Measurements from ENCODE around the gene MAP2K5.

The MAP2K5 gene

DNA sequence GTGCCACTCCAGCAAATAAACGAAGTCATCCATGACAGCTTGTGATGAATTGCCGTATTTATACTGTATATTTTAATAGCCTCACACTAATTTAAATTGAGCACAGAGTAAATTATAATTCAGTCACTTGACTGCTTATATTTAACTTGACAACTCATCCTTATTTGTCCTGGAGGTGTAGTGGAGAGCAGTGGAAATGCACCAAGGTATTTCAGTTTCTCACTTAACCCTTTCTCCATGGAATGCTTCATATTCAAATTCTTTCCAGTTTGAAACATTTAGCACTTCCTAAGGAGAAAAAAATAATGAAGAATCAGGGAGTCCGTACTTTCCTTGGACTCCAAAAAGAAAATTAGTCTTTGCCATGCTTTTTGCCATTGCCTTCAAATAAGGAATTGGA is 99.0 kb downstream of the MAP2K5 start:
- Histone ChIP-seq H3K27me3 (ENCODE audit: control insufficient read depth in 3 of 3, insufficient read depth in 3 of 3, low read depth in 1 of 3, low read length in 3 of 3) (no peaks in the 10 kb centered on the region), H3K9ac (ENCODE audit: low read depth, low read length, poor library complexity) (no peak overlapping the region)
- DNase-seq (ENCODE audit: low spot score), result no peak

DNA sequence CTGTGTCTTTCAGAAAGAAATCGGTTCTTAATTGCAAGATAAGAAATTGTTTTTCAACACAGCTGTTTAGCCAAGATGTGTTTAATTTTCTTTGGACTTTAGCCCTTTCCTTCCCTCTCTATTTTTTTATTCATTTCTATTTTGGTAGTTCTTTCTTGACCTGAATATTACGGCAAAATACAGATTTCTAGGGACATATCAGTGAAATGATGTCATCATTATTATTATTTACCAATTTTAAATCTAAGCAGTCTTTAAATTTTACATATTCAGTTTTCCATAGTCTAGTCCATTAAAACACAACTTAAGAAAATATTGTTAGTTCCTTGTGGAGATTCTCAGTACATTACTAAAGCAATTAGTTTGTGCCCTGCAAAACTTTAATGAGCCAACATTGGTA is 104.3 kb downstream of the MAP2K5 start:
- Histone ChIP-seq H3K4me1 (ENCODE audit: control insufficient read depth in 2 of 2, insufficient read depth in 1 of 2, low read depth in 1 of 2, low read length in 2 of 2) (no peaks in the 10 kb centered on the region), H3K4me2 (ENCODE audit: insufficient read depth, low read length, poor library complexity, severe bottlenecking) (no peak overlapping the region), H4K8ac (ENCODE audit: low read depth, low read length) (no peak overlapping the region), H3K27me3 (ENCODE audit: control insufficient read depth in 3 of 3, insufficient read depth in 3 of 3, low read depth in 1 of 3, low read length in 3 of 3) (no peaks in the 10 kb centered on the region), H3K18ac (ENCODE audit: low read length) (no peak overlapping the region), H3K9ac (ENCODE audit: low read depth, low read length, poor library complexity) (no peak overlapping the region), H3K36me3 (replicated peaks in 1 of 2; ENCODE audit: control insufficient read depth in 2 of 2, insufficient read depth in 2 of 2, low read length in 2 of 2) (peaks cover 0 to 3% of the 10 kb centered on the region in 2 donors), H3K23ac (ENCODE audit: low read depth, low read length, poor library complexity) (no peak overlapping the region), H2BK120ac (ENCODE audit: low read depth, low read length) (no peak overlapping the region), H3K4me3 (ENCODE audit: low read length in 2 of 2) (no peak overlapping the region), H2BK12ac (ENCODE audit: low read length) (no peak overlapping the region), H2AK5ac (ENCODE audit: low read depth, low read length) (no peak overlapping the region), H3K14ac (ENCODE audit: low read length) (no peak overlapping the region), H2BK5ac (ENCODE audit: low read length) (no peak overlapping the region), H3K9me3 (replicated peaks in 1 of 2; ENCODE audit: control insufficient read depth in 2 of 2, insufficient read depth in 1 of 2, low read depth in 1 of 2, low read length in 2 of 2) (no peaks in the 10 kb centered on the region), H3K27ac (replicated peaks; ENCODE audit: low read length) (no peak overlapping the region), H2BK15ac (ENCODE audit: low read length) (no peak overlapping the region), H4K91ac (ENCODE audit: low read depth, low read length, poor library complexity) (no peak overlapping the region), H3K79me1 (ENCODE audit: low read depth, low read length) (no peaks in the 10 kb centered on the region), H3K4ac (ENCODE audit: low read length) (no peak overlapping the region), H2AFZ (ENCODE audit: low read length) (no peak overlapping the region)
- no peak for DNase-seq (ENCODE audit: low spot score)
- no CpG with 5 or more reads among the region's 2 CpGs for WGBS, 2 donors (ENCODE audit: extremely low coverage in 2 of 2, insufficient read length in 2 of 2, insufficient replicate concordance in 1 of 2)

More for the DNA sequence above, 99.0 kb downstream of the MAP2K5 start:
- Histone ChIP-seq H4K91ac (ENCODE audit: low read depth, low read length, poor library complexity) (no peak overlapping the region), H3K9me3 (replicated peaks in 1 of 2; ENCODE audit: control insufficient read depth in 2 of 2, insufficient read depth in 1 of 2, low read depth in 1 of 2, low read length in 2 of 2) (no peaks in the 10 kb centered on the region), H3K27ac (replicated peaks; ENCODE audit: low read length) (no peak overlapping the region), H3K79me1 (ENCODE audit: low read depth, low read length) (no peaks in the 10 kb centered on the region), H4K8ac (ENCODE audit: low read depth, low read length) (no peak overlapping the region), H3K36me3 (replicated peaks in 1 of 2; ENCODE audit: control insufficient read depth in 2 of 2, insufficient read depth in 2 of 2, low read length in 2 of 2) (no peaks in the 10 kb centered on the region), H2AFZ (ENCODE audit: low read length) (no peak overlapping the region), H2BK15ac (ENCODE audit: low read length) (no peak overlapping the region), H3K14ac (ENCODE audit: low read length) (no peak overlapping the region), H3K23ac (ENCODE audit: low read depth, low read length, poor library complexity) (no peak overlapping the region), H3K4me1 (ENCODE audit: control insufficient read depth in 2 of 2, insufficient read depth in 1 of 2, low read depth in 1 of 2, low read length in 2 of 2) (no peaks in the 10 kb centered on the region), H2BK12ac (ENCODE audit: low read length) (no peak overlapping the region), H3K4ac (ENCODE audit: low read length) (no peak overlapping the region), H2BK5ac (ENCODE audit: low read length) (no peak overlapping the region), H3K4me2 (ENCODE audit: insufficient read depth, low read length, poor library complexity, severe bottlenecking) (no peak overlapping the region), H3K4me3 (ENCODE audit: low read length in 2 of 2) (no peak overlapping the region), H2AK5ac (ENCODE audit: low read depth, low read length) (no peak overlapping the region), H2BK120ac (ENCODE audit: low read depth, low read length) (no peak overlapping the region), H3K18ac (ENCODE audit: low read length) (no peak overlapping the region)
- WGBS, 2 donors (ENCODE audit: extremely low coverage in 2 of 2, insufficient read length in 2 of 2, insufficient replicate concordance in 1 of 2), result no CpG with 5 or more reads among the region's 3 CpGs

DNA sequence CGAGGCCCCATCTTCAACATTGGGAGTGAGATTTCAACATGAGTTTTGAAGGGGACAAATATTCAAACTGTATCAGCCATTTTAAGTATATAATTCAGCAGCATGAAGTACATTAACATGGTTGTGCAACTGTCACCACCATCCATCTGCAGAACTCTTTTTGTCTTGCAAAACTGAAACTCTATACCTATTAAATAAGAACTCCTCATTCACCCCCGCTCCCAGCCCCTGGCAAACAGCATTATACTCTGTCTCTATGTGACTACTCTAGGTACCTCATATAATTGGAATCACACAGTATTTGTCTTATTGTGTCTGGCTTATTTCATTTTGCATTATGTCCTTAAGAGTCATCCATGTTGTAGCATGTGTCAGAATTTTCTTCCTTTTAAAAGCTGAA is 110.1 kb downstream of the MAP2K5 start:
- Histone ChIP-seq H2AFZ (ENCODE audit: low read length) (no peak overlapping the region), H4K91ac (ENCODE audit: low read depth, low read length, poor library complexity) (no peak overlapping the region), H3K27me3 (ENCODE audit: control insufficient read depth in 3 of 3, insufficient read depth in 3 of 3, low read depth in 1 of 3, low read length in 3 of 3) (no peaks in the 10 kb centered on the region), H3K23ac (ENCODE audit: low read depth, low read length, poor library complexity) (no peak overlapping the region), H3K79me1 (ENCODE audit: low read depth, low read length) (no peaks in the 10 kb centered on the region), H3K18ac (ENCODE audit: low read length) (no peak overlapping the region), H2BK12ac (ENCODE audit: low read length) (no peak overlapping the region), H3K4me2 (ENCODE audit: insufficient read depth, low read length, poor library complexity, severe bottlenecking) (no peak overlapping the region), H2BK120ac (ENCODE audit: low read depth, low read length) (no peak overlapping the region), H3K9me3 (replicated peaks in 1 of 2; ENCODE audit: control insufficient read depth in 2 of 2, insufficient read depth in 1 of 2, low read depth in 1 of 2, low read length in 2 of 2) (peaks cover 0 to 14% of the 10 kb centered on the region in 2 donors), H2BK5ac (ENCODE audit: low read length) (no peak overlapping the region), H3K36me3 (replicated peaks in 1 of 2; ENCODE audit: control insufficient read depth in 2 of 2, insufficient read depth in 2 of 2, low read length in 2 of 2) (no peaks in the 10 kb centered on the region), H3K4me1 (ENCODE audit: control insufficient read depth in 2 of 2, insufficient read depth in 1 of 2, low read depth in 1 of 2, low read length in 2 of 2) (no peaks in the 10 kb centered on the region), H3K27ac (replicated peaks; ENCODE audit: low read length) (no peak overlapping the region), H2AK5ac (ENCODE audit: low read depth, low read length) (no peak overlapping the region), H4K8ac (ENCODE audit: low read depth, low read length) (no peak overlapping the region), H3K4ac (ENCODE audit: low read length) (no peak overlapping the region), H3K14ac (ENCODE audit: low read length) (no peak overlapping the region), H2BK15ac (ENCODE audit: low read length) (no peak overlapping the region), H3K4me3 (ENCODE audit: low read length in 2 of 2) (no peak overlapping the region), H3K9ac (ENCODE audit: low read depth, low read length, poor library complexity) (no peak overlapping the region)
- WGBS, 2 donors (ENCODE audit: extremely low coverage in 2 of 2, insufficient read length in 2 of 2, insufficient replicate concordance in 1 of 2), result no CpG with 5 or more reads among the region's 2 CpGs
- no peak for DNase-seq (ENCODE audit: low spot score)

DNA sequence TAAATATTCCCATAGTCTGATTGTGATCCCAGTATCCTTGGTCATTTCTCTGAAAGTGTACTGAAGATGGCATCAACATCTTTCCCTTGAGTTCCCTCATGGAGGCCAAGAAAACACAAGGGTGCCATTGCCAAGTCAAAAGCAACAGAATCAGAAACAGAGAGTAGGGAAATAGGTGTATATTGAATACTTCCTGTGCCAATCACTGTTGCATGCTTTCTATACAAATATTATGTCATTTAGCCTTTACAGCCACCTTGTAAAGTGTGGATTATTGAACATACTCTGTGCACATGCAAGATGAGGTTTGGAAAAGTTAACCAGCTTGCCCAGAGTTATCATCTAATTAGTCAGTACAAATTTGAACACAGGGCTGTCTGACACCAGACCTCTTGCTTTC is 117.9 kb downstream of the MAP2K5 start:
- no peaks in the 10 kb centered on the region for H3K4me1 ChIP-seq (ENCODE audit: control insufficient read depth in 2 of 2, insufficient read depth in 1 of 2, low read depth in 1 of 2, low read length in 2 of 2)
- no peak overlapping the region for H3K4me3 ChIP-seq (ENCODE audit: low read length in 2 of 2)
- DNase-seq (ENCODE audit: low spot score), result no peak
- H2BK12ac ChIP-seq (ENCODE audit: low read length), result no peak overlapping the region
- H4K8ac ChIP-seq (ENCODE audit: low read depth, low read length), result no peak overlapping the region
- no peak overlapping the region for H3K14ac ChIP-seq (ENCODE audit: low read length)
- H3K27me3 ChIP-seq (ENCODE audit: control insufficient read depth in 3 of 3, insufficient read depth in 3 of 3, low read depth in 1 of 3, low read length in 3 of 3), result no peaks in the 10 kb centered on the region
- no peak overlapping the region for H3K18ac ChIP-seq (ENCODE audit: low read length)
- H3K79me1 ChIP-seq (ENCODE audit: low read depth, low read length), result no peaks in the 10 kb centered on the region
- H2AFZ ChIP-seq (ENCODE audit: low read length), result no peak overlapping the region
- H2BK15ac ChIP-seq (ENCODE audit: low read length), result no peak overlapping the region
- H3K9ac ChIP-seq (ENCODE audit: low read depth, low read length, poor library complexity), result no peak overlapping the region
- no peak overlapping the region for H2BK5ac ChIP-seq (ENCODE audit: low read length)
- no peak overlapping the region for H3K27ac ChIP-seq (replicated peaks; ENCODE audit: low read length)
- H2BK120ac ChIP-seq (ENCODE audit: low read depth, low read length), result no peak overlapping the region
- H4K91ac ChIP-seq (ENCODE audit: low read depth, low read length, poor library complexity), result no peak overlapping the region
- no peaks in the 10 kb centered on the region for H3K36me3 ChIP-seq (replicated peaks in 1 of 2; ENCODE audit: control insufficient read depth in 2 of 2, insufficient read depth in 2 of 2, low read length in 2 of 2)
- H3K4ac ChIP-seq (ENCODE audit: low read length), result no peak overlapping the region
- no peak overlapping the region for H2AK5ac ChIP-seq (ENCODE audit: low read depth, low read length)
- H3K23ac ChIP-seq (ENCODE audit: low read depth, low read length, poor library complexity), result no peak overlapping the region
- H3K4me2 ChIP-seq (ENCODE audit: insufficient read depth, low read length, poor library complexity, severe bottlenecking), result no peak overlapping the region
- H3K9me3 ChIP-seq (replicated peaks in 1 of 2; ENCODE audit: control insufficient read depth in 2 of 2, insufficient read depth in 1 of 2, low read depth in 1 of 2, low read length in 2 of 2), result no peaks in the 10 kb centered on the region

All from neuronal stem cell (in vitro differentiated cells).